HAP-1 (cell line): ENCODE measurements around the gene BPIFA1.

ENCODE experiments used
- DNase-seq, 2 experiments: peaks; one replicate each; pipeline ENCODE4 v3.0.0-alpha.2; 2016 to 2020; ENCODE audit warnings: low spot score in 2 of 2
- H3K27me3 ChIP-seq: fragments of 250-450 bp; sonication (Bioruptor Pico); 2 replicates; pipeline ENCODE4 v1.5.1; 2020; ENCODE audit warnings: low read depth, mild to moderate bottlenecking, moderate library complexity
- H3K36me3 ChIP-seq: fragments of 250-450 bp; sonication (Bioruptor Pico); replicated peaks from 2 replicates; pipeline ENCODE4 v1.5.1; 2020; ENCODE audit warnings: mild to moderate bottlenecking
- H3K4me1 ChIP-seq: fragments of 250-450 bp; sonication (Bioruptor Pico); 2 replicates; pipeline ENCODE4 v1.5.1; 2020; ENCODE audit warnings: mild to moderate bottlenecking
- H3K4me3 ChIP-seq: fragments of 250-450 bp; sonication (Bioruptor Pico); 2 replicates; pipeline ENCODE4 v1.5.1; 2020; ENCODE audit warnings: mild to moderate bottlenecking, moderate library complexity
- H3K9me3 ChIP-seq: fragments of 250-450 bp; sonication (Bioruptor Pico); 2 replicates; pipeline ENCODE4 v1.5.1; 2020; ENCODE audit warnings: mild to moderate bottlenecking, moderate library complexity
- in situ Hi-C: fragments of 300-500 bp; cut with MboI; formaldehyde crosslinking; loops from 3 replicates; pipeline ENCODE4 v1.14.3; 2020; ENCODE audit warnings: low sequenced_read_pairs, inconsistent platforms, mixed read lengths

BPIFA1 gene

DNA sequence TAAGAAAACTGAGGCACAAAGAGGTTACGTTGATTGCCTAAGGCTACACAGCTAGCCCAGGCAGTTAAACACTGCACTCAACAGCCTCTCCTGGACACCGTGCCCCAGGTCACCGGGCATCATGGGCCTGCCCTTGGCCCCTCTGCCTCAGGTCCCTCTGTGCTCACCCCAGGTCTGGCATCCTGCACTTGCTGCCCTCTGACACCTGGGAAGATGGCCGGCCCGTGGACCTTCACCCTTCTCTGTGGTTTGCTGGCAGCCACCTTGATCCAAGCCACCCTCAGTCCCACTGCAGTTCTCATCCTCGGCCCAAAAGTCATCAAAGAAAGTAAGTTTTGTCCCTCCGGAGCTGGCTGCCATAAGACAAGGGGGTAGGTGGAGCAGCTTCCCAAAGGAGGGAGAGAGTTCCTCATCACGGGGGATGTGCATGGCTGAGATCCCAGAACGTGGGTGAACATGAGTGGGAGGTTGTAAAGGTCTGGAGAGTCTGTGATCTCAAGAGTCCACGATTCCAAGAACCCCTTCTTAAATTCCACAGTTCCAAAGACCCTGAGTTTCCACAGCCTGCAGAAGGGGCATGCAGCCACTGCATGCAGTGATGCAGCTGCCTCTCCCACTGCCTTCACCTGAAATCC is 50.2 kb downstream of the BPIFA1 start:
- Histone ChIP-seq H3K9me3 (no peaks in the 10 kb centered on the region), H3K4me3 (no peak overlapping the region), H3K36me3 (no peaks in the 10 kb centered on the region), H3K4me1 (no peaks in the 10 kb centered on the region), H3K27me3 (no peaks in the 10 kb centered on the region)
- in situ Hi-C loops, result loop anchor here (10.0 kb wide), 1 partner anchor 191 kb away; no protein-coding TSS in a partner anchor
- no peak for DNase-seq

GRCh38 chr20:33287884-33288283 is 52.1 kb downstream of the BPIFA1 start:
- DNase-seq, result no peak
- no peaks in the 10 kb centered on the region for H3K36me3 ChIP-seq
- H3K4me1 ChIP-seq, result no peaks in the 10 kb centered on the region
- H3K9me3 ChIP-seq, result no peaks in the 10 kb centered on the region
- in situ Hi-C loops, result loop anchor here (10.0 kb wide), 1 partner anchor 193 kb away; no protein-coding TSS in a partner anchor
- H3K27me3 ChIP-seq, result peaks cover 7% of the 10 kb centered on the region; the same call in 1 of the 2 replicates
- no peak overlapping the region for H3K4me3 ChIP-seq

GRCh38 chr20:33290852-33291251 is 55.1 kb downstream of the BPIFA1 start:
- peaks cover 11% of the 10 kb centered on the region; the same call in 1 of the 2 replicates for H3K27me3 ChIP-seq

DNA sequence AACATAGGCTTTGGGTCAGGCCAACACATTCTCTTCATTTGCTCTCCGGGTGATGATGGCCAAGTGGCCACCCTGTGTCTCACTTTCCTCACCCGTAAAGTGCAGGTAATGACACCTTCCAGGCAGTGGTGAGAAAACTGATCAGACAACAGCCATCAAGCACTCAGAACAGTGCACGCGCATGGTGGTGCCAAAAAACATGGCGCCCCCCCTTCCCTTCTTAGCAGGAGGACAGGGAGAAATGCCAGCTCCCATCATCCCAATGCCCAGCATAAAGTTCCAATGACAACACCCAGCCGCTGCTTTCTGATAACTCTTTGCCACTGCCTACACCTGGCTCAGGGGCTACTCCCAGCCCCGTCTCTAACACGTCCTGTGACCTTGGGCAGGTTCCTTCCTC is 55.6 kb downstream of the BPIFA1 start:
- H3K27me3 ChIP-seq, result peaks cover 11% of the 10 kb centered on the region; the same call in 1 of the 2 replicates
- no peaks in the 10 kb centered on the region for H3K36me3 ChIP-seq
- in situ Hi-C loops, result no loop called here
- H3K4me1 ChIP-seq, result no peaks in the 10 kb centered on the region
- no peak overlapping the region for H3K4me3 ChIP-seq
- no peaks in the 10 kb centered on the region for H3K9me3 ChIP-seq
- DNase-seq, result no peak

More at GRCh38 chr20:33290852-33291251, 55.1 kb downstream of the BPIFA1 start:
- H3K4me3 ChIP-seq, result no peak overlapping the region
- in situ Hi-C loops, result no loop called here
- H3K4me1 ChIP-seq, result no peaks in the 10 kb centered on the region
- H3K9me3 ChIP-seq, result no peaks in the 10 kb centered on the region
- DNase-seq, result no peak
- no peaks in the 10 kb centered on the region for H3K36me3 ChIP-seq

DNA sequence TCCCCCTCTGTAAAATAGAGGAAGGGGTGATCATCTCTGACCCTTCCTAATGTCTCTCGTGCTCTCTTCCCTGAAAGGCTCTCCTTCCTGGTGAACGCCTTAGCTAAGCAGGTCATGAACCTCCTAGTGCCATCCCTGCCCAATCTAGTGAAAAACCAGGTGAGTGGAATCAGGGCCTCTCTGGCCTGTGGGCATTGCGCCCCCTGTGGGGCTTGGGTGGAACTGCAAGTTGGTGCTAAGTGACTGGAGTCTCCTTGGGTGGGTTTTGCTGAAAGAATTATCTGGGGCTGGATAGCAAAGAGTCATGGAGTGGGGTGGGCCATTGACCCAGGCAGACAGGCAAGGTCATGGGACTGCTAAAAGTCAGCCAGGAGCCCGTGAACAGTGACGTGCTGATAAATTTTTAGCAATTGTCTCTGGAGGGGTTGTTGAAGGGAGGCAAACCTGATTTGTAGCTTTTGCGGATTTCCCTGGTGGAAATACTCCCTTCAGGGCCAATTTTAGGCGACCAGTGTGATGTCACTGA is 56.1 kb downstream of the BPIFA1 start:
- in situ Hi-C loops, result no loop called here
- DNase-seq, result peak in 1 of 2 experiments; percentile 80
- Histone ChIP-seq H3K4me1 (no peaks in the 10 kb centered on the region), H3K27me3 (peaks cover 11% of the 10 kb centered on the region; the same call in 1 of the 2 replicates), H3K4me3 (no peak overlapping the region), H3K9me3 (no peaks in the 10 kb centered on the region), H3K36me3 (no peaks in the 10 kb centered on the region)
